ENCODE data around the gene PTGR3.

GRCh38 chr18:75160364-75160763 is 48.6 kb downstream of the PTGR3 start:
- TF ChIP-seq CTCF (IDR thresholded peaks at IDR 0.05), result no peak
- no peak for TF ChIP-seq POLR2A (IDR thresholded peaks at IDR 0.05)
